HG03571 (cell line): Measurements from ENCODE around the gene ZNHIT6.

Source experiments
- ATAC-seq: cut with Tn5 transposase; IDR thresholded peaks from one replicate; pipeline ENCODE4 v1.9.1; 2021; ENCODE audit not compliant: unreplicated experiment

ZNHIT6 gene

GRCh38 chr1:85623061-85623471 is 85.2 kb downstream of the ZNHIT6 start:
- ATAC-seq = no peak

DNA sequence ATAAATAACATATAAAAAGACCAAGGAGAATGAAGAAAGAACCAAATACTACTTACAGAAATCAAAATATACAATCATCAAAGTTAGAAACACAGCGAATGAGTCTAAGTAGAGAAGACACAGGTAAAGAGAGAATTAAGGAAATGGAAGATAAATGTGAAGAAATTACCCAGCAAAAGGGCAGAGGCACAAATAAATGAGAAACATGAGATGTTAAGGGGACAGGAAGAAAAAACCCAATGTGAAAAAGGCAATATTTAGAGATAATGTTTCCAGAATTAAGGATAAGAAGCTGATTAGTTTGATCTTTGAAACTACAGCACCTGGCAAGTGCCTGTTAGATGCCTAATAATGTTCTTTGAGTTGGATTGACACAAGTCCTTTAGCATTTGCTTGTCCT is 86.8 kb downstream of the ZNHIT6 start:
- no peak for ATAC-seq

DNA sequence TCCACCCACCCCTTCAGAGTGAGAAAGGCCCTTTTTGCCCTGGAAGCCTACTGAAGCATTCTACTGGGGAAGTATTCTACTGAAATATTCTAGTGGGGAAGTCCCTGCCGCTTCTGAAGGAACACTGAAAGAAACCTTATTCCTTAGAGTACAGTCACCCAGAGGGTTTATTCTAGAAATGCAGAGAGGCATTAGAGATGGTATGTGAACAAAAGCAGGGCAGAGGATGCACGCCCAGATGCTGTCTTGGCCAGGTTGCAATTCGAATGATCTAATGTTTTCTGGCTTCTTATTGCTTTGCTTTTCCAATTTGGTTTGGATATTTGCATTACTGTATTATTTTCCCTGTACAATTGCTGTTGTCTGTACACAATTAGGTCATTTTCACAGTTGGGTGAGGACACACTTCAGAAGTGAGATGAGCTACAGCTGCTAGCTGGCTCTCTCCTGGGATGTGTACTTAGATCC is 90.6 kb downstream of the ZNHIT6 start:
- no peak for ATAC-seq

DNA sequence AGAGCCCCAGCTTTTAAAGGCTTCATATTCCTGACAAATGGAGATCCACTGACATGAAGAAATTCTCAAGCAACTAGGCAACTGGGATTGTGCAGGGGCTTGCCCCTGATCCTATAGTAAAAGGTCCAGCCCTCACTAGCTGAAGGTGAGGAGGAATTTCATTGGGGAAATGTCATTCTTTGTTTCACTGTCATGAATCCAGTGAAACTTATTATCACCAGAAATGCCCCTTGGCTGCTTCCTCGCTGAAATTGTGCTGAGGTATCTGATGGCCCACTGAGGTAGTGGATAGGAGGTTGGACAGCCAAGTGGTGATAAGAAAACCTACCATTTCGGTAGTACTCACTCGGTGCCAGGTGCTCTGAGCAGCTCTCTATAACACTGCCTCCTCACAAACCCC is 91.5 kb downstream of the ZNHIT6 start:
- no peak for ATAC-seq

- ATAC-seq = no peak
Measured at GRCh38 chr1:85616364-85616705, 91.9 kb downstream of the ZNHIT6 start.

DNA sequence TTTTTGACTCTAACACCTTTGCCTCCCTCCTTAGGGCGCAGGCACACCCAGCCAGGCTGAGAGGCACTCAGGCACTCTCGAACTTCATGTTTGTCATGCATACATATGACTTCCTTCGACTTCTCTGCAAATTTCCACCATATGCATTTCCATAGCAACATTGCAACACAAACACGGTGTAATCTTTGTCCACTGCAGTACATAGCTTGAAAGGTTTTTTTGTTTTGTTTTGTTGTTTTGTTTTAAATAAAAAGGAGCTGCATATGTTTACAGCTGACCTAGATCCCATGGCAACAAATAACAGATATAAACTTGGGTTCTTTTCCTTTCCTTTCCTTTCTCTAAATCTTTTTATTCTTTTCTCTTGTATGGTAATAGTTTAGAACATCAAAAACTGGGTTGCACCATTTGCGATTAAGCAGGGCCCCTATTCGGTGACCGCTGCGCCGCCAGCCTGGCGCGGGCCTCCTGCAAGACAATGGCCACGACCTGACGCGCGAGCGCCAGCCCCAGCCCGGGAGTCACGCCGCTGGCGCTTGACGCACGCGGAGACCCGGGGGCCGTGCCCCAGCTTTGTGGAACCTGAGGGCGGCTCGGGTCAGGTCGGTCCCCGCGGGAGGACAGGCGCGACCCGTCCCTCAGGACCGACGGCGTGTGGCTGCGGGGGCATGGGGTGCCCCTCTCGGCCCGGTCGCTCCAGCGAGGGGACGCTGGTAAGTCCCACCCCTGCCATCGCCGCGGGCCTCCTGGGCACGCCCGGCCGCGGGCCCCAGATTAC is 92.5 kb downstream of the ZNHIT6 start:
- ATAC-seq = no peak

DNA sequence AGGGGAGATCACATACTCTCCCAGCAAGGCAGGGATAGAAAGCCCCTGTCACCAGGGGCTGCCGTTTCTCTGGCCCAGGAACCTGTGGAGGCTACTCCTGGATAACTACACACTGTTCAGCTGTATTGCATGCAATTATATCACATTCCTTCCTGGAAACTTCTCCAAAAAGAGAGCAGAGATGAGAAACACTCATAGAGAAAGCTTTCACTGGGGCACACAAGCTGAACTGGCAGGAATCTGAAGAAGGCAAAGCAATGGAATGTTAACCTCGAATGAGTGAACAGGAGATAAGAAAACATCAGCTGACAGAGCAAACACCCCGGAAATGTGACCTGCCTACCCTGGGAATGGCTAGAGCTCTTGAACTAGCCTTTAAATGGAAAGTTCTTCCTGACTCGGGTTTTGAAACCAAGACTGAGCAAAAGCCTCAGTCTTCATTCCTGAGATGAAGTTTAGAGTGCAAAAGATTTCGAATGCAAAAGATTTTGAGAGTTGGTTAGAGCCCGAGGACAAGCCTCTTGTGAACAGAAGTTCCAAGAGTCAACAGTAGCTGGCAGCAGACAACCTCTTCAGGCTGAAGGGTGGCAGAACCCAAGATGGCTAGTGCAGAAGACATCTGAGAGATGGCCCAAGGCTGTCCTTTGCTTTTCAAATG is 95.4 kb downstream of the ZNHIT6 start:
- ATAC-seq = no peak

DNA sequence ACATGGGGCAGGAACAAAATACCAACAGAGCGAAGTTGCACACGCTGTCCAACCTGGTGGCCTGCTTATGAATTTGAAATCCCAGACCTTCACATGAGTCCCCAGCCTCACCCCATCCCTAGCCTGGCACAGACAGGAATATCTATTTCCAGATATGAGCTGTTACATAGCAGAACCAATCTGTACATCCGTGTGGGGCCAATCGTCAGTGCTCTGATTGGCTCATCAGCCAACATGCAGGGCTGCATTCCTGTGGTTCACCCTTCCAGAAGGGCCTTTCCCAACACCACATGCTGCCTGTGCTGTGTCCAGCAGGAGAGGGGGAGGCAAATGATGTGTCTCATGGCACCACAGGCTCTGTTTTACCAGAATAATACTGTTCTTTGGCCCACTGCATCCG is 96.4 kb downstream of the ZNHIT6 start:
- no peak for ATAC-seq

DNA sequence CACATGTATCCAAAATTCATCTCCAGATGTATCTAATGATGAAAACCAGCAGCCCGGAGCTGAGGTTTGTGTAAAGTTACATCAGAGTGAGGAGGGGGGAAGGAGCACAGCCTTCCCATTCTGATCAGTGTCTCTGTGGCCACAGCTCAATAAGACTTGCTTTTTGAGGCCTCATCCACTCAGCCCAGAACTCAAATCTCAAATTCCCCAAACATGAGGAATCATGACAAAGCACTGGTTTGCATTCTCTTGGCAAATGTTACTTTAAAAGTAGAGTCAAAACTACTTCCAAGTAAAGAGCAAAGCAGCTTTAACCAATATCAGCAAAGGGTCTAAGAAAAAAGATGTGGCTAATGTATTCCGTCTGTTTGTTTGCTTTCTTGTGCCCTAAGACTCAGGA is 96.8 kb downstream of the ZNHIT6 start:
- no peak for ATAC-seq

DNA sequence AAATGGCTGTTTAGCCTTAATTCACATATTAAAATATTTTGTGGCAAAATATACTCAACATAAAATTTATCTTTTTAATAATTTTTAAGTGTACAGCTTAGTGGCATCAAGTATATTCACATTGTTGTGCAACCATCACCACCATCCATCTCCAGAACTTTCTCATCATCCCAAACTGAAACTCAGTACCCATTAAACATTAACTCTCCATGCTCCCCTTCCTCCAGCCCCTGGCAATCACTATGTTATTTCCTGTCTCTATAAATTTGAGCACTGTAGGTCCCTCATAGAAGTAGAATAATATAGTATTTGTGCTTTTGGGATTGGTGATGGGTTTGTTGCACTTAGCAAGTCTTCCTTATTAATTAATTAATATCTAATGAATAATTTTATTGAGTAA is 98.3 kb downstream of the ZNHIT6 start:
- ATAC-seq = no peak

DNA sequence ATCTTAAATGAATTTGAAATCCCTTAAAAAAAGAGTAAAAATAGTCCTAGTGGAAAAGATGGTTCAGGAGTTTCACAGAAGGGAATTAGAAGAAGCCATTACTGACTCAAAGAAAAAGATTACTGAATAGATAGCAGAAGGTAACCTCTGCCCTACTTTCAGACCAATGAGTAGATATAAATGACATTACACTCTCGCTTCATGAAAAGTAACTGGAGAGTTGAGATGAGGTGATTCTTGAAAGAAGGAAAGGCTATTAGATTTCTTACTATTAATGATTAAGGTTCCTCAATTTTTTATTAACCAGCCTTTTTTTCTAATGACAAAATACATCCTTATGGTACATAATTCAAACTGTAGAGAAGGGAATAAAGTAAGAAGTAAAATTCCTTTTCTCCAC is 99.4 kb downstream of the ZNHIT6 start:
- ATAC-seq = no peak

- ATAC-seq = no peak
Measured at GRCh38 chr1:85607921-85608265, 100.3 kb downstream of the ZNHIT6 start.

DNA sequence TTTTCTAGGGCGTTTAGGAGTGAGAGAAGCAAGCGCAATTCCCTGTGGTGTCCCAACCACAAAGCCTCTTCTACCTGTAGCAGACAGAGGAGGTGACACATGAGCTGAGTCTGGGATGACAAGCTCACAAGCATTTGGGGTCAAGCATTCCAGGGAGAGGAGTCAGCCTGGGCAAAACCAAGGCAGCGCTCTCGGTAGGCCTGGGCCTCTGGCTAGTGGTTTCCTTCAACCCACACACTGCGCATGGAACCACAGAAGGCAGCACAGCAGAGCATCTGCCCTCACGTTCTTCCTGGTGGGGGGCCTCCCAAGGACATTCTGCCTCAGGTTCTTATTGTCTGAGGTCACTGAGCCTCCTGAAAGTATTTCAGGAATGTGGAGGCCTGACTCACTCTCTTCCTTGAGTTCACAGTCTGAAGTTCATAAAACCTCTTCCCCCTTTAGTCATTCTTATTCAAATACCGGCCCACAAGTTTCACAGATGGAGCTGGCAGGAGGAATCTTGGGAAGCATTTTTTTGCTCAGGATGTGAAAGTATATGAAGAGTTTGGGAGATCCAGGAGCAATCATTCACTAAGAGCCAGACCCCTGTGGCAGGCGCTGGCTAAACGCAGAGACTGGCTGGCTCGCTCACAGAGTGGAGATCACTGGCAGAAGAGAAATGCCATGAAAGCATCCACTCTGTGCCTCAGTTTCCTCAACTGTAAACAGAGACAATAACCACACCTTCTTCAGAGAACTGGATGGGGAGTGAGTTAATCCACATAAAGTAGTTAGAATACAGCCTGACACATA is 100.9 kb downstream of the ZNHIT6 start:
- ATAC-seq = no peak

GRCh38 chr1:85606414-85606800 is 101.8 kb downstream of the ZNHIT6 start:
- ATAC-seq = no peak

DNA sequence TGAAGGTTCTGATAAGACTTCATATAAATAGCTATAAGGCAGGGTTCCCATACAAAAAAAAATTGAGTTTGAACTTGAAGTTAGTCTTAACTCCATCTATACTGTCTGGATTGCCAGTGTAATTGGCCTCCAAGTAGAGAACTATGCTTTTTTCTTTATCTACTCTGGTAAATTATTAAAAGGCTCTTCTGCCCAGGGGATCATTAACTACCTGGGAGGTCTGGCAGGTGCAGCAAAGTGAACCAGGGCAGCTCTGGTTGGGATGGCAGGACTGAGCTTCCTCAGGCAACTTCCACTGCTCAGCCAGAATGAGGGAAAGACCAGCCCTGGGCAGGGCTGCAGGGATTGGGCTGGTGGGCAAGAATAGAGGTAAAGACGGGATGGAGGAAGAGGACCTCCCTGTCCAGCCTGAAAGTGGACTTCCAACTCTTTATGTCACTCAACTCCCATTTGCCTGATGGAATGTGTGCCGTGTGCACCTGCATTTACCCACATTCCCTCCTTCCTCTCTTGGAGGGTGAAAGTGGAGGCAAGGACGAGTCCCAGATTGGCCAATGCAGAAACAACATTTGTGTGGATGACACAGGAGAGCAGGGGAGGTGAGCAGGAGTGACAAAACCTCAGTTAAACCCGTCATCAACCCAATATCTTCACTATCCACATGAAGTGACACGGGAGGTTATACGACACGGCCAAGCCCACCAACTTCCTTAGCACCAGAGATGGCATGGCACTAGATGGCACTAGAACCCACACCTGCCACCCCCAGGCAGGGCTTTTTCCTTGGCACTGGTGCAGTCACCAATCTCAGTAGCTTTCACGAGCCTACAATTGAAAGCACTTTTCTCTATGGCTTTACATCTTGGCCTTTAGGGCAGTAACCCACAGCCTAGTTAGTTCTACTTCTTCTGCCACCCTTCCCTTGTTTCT is 102.5 kb downstream of the ZNHIT6 start:
- ATAC-seq = no peak

DNA sequence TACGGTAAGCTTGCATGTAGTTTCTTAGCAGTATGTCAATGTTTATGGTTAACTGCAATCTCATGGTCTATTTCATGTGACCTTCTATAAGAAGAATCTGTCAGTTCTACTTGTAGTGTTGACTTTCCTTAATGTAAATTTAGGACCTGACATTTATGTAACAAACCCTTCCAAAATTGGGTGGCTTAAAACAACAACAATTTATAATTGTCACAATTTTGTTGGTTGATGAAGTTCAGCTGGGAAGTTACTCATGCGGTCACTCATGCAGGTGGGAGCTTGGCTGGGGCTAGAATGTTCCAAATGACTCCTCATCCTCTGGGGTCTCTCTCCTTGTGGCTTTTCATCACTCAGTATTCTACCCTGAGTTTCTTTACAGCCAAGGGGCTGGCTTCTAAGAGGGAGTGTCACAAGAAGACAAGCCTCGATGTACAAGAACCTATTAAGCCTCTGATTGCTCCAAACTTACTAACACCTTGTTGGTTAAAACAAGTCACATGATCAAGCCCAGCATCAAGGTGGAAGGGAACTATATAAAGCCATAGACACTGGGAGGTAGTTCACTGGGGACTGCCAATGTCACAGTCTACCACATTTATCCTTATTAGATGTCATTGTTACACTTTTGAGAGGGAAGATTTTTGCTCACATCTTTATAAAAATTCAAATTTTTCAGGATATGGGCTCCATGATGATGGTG is 103.8 kb downstream of the ZNHIT6 start:
- ATAC-seq = no peak

GRCh38 chr1:85603086-85603880 is 105.0 kb downstream of the ZNHIT6 start:
- no peak for ATAC-seq

GRCh38 chr1:85602571-85602970 is 105.7 kb downstream of the ZNHIT6 start:
- no peak for ATAC-seq

GRCh38 chr1:85601901-85602300 is 106.3 kb downstream of the ZNHIT6 start:
- no peak for ATAC-seq

DNA sequence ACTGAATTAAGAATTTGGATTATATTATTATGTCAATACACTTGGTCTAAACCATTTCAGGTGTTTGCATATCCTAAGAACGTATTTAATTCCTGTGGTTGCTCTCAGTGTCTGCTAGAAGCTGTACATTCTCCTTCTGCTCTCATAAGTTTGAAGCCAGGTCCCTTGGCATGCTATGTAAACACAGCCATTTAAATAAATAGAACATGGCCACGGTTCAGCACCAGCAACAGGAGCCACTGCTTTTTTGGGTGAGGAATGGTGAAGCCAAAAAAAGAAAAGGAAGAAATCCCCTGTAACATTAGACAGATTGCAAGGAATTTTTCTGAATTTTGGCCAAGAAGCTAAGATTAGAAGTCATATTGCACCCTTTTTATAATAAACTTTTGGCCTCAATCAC is 108.6 kb downstream of the ZNHIT6 start:
- no peak for ATAC-seq
